ENCODE results near the gene DLG2. TPM values are rescaled to one million over a fixed set of nuclear protein-coding genes. Genes with fewer than 3 reads are reported as not detected.
"Not testable (repeated sequence)": the region's sequence is repeated elsewhere in the genome, so short reads cannot be mapped to it uniquely, and the experiment has no call there.

Gene DLG2
- polyA plus RNA-seq, 4 donors, result 12.8 to 14.2 (median 13.7) TPM

DNA sequence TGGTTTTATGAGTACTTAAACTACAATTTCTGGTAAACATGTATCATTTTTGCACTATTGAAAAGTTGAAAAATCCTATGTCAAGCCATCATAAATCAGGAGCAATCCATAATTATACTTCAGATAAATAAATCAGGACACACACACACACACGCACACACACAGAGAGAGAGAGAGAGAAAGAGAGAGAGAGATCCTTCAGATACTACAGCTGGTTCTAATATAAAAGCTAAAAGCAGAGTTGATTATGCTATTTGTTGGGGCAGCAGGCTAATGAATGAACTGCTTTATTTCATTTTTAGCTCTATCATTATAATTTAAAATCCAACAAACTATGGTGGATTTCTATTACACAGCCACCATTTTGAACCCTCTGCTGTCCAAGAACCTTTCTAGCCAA, 2018.6 kb downstream of the DLG2 start:
- no peak for DNase-seq (ENCODE audit: low read depth in 4 of 4, low spot score in 3 of 4)

DNA sequence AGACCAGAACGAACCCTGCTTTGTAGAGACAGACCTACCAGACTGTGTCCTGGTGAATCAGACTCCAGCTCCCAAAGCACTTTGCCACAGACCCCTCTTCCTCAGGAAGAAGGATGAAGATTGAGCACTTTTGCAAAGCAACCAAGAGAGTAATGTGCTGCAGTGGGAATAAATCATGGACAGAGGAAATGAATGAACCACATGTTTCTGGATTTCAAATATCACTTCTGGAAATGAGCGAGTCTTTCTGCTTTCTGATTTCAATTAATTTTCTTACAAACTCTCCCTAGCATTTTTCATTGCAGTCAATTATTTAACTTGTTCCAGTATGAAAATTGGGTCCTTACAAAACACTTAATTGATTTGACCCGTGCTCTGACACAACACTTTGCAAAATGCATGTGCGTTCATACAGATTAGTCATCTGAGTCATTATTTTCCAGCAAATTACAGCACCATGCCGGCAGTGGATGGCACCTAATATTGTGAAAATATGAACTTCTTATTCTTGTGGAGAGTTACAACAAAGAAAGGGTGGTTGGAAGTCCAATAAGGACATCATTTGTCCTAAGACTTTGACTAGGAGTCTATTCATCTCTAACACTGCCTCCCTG, 2025.1 kb downstream of the DLG2 start:
- no peak for DNase-seq (ENCODE audit: low read depth in 4 of 4, low spot score in 3 of 4)

DNA sequence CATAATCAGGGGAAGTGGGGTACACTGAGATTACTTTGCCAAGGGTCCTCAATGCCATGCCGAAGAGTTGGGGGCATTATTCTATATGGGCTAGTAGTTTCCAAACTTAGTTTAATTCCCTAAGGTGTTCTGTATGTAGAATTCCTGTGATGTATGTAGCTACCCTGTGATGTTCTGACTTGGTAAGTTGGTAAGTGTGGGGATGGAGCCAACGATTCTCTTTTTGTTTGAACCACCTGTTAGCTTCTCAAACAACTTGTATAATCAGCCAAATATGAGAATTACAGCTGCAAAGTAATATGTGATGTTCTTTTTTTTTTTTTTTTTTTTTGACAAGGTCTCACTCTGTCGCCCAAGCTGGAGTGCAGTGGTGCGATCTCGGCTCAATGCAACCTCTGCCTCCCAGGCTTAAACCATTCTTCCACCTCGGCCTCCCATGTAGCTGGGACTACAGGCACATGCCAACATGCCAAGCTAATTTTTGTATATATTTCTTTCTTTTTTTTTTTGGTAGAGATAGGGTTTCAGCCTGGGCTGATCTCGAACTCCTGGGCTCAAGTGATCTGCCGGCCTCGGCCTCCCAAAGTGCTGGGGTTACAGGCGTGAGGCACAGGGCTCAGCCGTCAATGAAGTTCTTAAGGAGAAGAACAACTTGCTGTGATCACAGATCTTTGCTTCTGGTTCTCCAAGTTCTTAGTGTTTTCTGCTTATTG, 2025.8 kb downstream of the DLG2 start:
- no peak for DNase-seq (ENCODE audit: low read depth in 4 of 4, low spot score in 3 of 4)

DNA sequence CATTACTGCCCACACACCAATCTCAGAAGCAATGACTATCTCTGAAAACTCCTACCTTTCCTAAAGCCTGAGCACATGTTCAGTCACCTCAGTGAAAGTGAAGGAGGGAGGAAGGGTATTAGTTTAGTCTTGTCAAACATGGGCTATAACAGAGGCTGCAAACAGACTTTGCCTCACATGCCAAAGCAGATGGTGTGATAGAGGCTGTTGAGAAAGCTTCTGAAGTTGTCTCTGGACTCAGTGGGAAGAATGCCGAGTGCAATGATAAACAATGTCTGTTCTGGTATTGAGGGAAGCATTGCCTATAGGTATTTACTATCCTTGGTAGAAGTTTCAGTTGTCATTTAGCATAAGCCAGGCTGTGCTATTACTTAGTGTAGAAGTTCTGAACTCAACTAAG, 2026.5 kb downstream of the DLG2 start:
- no peak for DNase-seq (ENCODE audit: low read depth in 4 of 4, low spot score in 3 of 4)

DNA sequence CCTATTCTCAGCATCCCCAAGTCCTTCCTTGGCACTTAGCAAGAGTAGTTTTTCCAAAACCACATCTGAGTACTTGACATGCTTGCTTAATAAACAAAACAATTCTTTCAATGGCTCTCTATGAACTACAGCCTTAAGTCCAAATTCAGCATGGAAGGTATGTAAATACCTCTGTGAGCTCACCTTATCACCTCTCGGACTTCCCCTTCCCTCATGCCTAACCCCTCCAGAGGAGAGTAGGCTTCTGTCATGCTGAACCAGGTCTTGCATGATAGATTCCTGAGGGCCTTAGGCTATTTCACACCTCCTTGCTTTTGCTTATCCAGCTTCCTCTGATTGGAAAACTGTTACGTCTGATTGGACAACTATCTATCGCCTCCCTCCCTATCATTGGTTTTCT, 2028.1 kb downstream of the DLG2 start:
- no peak for DNase-seq (ENCODE audit: low read depth in 4 of 4, low spot score in 3 of 4)

DNA sequence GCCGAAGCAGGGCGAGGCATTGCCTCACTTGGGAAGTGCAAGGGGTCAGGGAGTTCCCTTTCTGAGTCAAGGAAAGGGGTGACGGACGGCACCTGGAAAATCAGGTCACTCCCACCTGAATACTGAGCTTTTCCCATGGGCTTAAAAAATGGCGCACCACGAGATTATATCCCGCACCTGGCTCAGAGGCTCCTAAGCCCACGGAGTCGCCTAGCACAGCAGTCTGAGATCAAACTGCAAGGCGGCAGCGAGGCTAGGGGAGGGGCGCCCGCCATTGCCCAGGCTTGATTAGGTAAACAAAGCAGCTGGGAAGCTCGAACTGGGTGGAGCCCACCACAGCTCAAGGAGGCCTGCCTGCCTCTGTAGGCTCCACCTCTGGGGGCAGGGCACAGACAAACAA, 2039.3 kb downstream of the DLG2 start:
- DNase-seq (ENCODE audit: low read depth in 4 of 4, low spot score in 3 of 4), result not testable (repeated sequence)

DNA sequence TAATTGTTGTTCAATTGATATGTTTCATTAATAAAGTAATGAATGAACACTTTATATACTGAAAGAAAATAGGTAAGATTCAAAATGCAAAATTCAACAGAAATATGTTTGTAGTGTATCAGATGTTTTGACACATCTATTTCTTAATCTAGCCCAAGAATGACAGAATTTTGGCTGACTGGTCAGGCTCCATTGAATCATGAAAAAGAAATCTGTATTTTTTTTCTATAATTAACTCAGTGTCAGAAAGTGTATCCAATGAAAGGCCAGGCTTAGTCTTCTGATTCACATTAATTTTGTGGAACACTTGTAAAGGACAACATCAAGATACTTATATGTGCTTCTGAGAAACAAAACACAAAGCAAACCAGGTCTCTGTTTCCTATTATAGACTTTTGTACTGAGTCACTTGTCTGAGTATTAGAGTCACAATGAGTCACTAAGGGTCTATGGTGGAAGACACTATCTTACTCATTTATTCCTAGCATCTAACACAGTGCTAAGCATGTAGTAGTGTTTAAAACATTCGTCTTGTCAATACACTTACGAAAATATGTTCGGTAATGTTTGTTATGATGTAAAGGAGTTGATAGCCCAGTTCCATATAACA, 2043.3 kb downstream of the DLG2 start:
- no peak for DNase-seq (ENCODE audit: low read depth in 4 of 4, low spot score in 3 of 4)

DNA sequence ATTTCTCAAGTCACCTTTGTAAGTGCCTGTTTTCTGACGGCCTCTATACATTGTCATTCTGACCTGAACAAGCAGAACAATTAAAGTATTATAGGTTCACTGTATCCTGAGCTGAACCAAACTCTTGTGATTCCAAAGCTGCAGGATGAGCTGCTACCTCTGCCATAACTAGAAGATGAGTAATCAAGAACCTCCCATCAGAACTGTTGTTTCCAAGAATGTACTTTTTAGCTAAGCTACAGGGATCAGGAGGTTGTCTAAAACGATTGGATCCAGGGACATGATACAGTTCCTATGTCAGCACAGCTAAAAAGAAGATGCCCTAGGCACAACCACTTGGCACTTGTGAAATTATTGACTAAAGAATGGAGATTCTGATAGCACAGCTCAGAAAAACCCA, 2052.6 kb downstream of the DLG2 start:
- no peak for DNase-seq (ENCODE audit: low read depth in 4 of 4, low spot score in 3 of 4)

DNA sequence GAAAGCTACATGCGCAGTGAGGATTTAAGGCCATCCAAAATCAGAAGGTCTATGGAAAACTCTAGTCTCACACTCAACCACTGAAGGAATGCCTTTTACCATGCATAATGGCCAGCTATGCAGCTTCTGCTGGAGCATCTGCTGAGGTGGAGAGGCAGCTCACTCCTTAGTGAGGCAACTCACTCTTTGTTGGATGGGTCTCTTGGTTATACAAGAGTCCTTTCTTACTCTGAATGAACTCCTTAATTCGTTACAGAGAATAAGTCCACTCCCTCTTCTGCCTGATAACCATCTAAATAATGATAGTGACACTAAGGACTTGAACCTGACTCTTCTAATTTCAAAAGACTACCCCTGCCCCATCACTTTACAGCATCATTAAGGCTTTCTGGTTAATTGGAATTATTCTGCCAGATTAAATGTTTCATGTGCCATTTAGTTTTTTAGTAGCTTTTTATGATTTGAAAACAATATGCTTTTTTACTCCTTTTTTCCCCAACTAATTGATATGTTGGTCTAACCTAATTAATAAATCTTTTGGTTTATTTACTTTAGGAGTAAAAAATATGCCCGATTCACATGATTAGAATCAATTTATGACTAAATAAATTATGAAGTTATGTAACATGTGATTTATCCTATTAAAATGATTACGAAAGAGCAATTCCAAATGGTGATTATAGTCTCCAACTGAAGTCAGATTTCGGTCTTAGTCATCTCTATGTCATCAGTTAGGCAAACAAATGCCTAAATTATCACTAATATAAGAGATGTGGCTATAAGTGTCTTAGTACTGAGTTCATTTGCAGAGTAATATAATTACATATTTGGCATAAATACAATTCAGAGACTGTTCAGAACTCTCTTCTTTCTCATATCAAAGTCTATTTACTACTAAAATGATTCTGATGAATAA, 2054.3 kb downstream of the DLG2 start:
- no peak for DNase-seq (ENCODE audit: low read depth in 4 of 4, low spot score in 3 of 4)

DNA sequence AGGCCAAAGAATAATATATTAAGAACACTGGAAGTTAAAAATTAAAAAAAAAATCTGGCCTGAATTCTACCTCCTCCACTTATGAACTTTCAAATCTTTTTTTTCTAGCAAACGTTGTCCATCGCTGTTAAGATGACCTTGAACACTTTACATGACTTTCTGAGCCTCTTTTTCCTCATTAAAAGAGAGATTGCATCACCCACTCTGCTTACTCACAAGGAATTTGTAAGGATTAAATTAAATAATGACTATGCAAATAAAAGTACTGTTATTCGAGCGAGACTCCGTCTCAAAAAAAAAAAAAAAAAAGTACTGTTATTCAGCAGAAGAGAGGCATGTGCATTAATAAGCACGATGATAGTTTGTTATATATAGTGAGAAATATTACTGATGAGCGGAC, 2055.8 kb downstream of the DLG2 start:
- no peak for DNase-seq (ENCODE audit: low read depth in 4 of 4, low spot score in 3 of 4)

DNA sequence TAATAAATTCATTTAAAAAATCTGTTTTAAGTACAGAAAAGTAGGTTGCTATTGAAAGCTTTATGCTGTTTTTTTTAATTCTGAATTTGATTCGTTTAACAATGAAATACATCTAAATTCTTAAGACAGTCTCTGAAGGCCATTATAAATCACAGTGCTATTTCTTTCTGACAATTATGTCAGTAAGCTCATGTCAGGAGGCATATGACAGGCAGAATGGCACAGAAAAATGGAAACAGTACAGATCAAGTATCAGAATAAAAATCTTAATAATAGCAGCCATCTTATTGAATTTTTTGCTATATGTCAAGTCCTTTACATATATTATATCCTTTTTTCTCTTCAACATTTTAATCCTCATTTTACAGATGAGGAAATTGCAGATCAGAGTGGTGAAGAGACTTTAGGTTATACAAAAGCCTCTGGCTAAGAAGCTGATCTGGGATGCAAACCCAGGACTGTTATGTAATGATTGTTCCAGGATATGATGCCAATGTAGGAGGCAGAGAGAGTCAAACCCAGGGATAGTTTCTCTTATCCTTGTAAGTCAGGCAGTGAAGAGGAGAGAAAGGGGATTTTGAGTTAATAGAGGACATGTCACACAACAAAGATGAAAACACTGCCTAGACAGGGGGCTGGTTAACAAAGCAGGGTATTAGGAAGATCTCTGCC, 2057.9 kb downstream of the DLG2 start:
- no peak for DNase-seq (ENCODE audit: low read depth in 4 of 4, low spot score in 3 of 4)

DNA sequence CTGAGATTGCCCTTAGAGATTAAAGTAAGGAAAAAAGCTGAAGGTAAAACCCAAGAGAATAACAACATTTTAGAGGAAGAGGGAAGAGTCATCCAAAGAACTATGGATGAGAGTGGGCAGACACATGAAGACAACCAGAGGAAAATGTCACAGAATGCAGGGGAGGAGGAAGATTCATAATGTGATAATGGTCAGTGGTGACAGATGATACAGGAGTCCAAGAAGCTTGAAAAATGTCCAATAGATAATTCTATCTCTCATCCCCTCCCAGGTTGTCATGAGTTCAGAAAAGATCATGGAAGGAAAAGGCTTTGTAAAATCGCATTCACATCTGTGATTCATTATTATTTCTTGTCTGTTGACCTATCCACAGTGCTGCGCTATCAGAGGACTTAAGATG, 2058.6 kb downstream of the DLG2 start:
- no peak for DNase-seq (ENCODE audit: low read depth in 4 of 4, low spot score in 3 of 4)

DNA sequence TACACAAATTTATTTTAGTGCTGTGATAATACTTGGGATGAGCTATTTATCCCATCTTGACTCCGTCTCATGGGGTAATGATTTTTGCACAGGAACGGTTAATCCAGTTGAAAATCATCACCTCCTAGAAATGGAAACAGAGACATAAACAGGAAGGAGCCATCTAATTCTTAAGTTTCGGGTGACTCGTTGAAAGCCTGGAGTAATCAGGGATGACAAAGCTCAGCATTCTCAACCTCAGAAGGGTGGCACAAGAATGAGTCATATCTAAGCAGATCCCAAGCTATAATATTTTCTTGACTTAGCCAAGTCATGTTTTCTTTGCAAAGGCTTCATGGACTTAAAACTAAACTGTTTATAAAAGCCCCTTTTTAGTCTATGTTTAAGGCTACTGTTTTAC, 2060.2 kb downstream of the DLG2 start:
- no peak for DNase-seq (ENCODE audit: low read depth in 4 of 4, low spot score in 3 of 4)

DNA sequence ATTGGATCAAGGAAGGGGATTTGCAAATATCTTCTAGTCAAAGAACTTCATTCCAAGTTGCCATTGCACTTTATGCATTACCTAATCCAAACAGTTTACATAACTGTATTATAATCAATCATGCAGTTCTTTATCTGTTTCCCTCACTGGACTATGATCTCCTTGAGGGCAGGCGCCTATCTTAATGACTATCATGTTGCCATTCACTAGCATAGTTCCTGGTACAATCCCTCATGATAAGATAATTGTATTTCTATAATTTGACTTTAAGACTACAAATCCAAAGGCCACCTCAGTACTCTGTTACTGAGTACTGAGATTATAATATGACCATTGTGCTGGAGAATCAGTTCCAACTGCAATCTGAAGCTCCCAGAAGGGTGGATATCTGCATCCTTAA, 2062.3 kb downstream of the DLG2 start:
- DNase-seq (ENCODE audit: low read depth in 4 of 4, low spot score in 3 of 4), result no peak

DNA sequence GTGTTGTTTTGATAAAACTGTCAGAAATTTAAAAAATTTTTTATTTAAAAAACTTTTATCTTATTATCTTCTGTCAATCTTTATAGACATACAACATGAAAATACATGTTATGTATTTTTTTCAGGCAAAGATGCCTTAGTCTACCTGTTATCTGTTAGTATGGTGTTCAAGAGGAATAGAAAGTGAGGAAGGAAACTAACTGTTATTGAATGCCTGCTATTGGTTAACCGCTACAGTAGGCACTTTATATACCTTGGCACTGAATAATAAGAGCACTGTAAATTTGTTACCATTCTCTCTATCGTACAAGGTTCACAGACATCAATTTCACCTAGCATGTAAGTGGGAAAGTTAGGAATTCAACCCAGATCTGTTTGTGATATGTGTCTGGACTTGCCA, 2068.9 kb downstream of the DLG2 start:
- no peak for DNase-seq (ENCODE audit: low read depth in 4 of 4, low spot score in 3 of 4)

DNA sequence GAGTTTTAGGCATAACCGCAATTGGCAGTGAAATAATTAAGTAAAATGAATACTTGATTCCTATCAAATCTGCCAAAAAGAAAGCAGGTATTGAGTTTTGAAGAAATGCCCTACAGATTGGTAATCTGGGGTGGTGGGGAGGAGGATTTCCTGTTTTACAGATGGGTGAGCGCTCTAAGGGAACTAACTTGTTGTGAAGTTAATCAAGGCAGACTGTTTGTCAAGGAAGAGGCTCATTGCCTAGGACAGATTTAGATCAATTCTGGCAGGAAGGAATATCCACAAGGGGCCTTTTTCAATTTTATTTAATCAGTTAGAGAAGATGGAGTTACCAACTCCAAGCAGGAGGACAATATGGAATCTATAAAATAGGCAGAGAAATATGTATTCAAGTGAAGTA, 2069.5 kb downstream of the DLG2 start:
- no peak for DNase-seq (ENCODE audit: low read depth in 4 of 4, low spot score in 3 of 4)

DNA sequence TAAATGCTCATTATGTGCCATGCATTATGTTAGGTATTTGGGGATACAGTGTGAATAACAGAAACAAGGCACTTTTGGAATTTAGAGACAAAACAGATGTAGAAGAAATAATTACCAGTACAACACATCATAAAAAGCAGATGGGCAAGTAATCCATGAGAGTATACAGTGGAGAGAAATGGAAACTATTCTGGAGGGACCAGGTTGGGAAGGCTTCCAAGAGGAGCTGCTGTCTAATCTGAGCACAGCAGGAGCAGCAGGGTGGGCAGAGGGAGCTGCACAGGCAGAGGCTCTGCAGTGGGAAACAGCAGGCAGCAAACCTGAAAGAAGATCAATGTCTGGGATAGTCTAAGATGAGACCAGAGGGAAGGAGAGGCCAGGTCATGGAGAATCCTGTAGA, 2072.3 kb downstream of the DLG2 start:
- DNase-seq (ENCODE audit: low read depth in 4 of 4, low spot score in 3 of 4), result no peak

DNA sequence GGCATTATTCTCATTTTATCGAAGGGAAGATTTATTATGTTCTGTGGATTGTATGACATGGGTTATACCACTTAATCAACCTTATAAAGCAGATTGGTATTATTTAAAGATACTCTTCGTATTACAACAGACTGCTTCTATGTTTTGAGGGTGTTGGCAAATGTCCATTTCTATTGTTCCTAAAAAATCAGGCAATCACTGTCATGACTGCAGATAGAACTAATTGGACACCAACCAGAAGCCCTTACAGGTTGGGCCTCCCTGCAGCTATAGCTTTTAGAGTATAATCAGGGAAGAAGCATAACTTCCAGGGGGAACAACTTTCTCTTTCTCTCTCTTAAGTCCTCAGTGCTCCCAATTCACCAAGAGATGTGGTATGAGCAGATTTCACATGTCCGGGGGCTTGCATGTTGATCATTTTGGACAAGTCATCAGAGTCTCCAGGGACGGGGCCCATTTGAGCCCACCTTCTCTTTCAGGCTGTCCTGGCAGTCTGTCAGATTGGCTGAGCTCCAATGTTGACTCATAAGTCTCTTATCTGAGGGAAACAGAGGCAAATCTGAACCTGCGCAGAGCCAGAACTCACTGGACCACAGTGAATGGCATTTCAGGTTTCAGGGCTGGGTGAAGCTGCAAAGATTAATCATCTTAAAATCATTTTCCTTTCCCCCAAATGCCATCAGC, 2077.0 kb downstream of the DLG2 start:
- no peak for DNase-seq (ENCODE audit: low read depth in 4 of 4, low spot score in 3 of 4)

DNA sequence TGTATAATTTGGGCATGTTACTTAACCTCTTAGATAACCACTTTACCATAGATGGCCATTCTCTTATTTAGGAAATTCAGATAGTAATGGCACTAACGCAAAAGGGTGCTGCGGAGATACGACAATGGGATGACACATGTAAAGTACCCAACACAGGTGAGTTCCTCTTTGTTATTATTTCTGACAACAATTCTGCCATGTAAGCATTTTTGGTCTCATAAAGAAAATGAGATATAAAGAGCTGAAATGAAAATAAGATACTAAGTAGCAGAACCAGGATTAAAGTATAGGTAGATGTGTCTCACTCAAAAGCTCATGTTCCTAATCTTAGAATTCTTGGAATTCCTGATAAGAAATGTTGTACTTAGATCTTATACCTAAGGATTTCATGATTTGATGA, 2080.8 kb downstream of the DLG2 start:
- no peak for DNase-seq (ENCODE audit: low read depth in 4 of 4, low spot score in 3 of 4)

Measured in right renal pelvis (tissue), 4 donors.